H54 (cell line): ENCODE measurements around the gene CA7.
A peak's percentile ranks its signal among the peaks of the same experiment; 100 is the strongest.

Source experiments
- DNase-seq: peaks from one replicate; pipeline ENCODE4 v3.0.0; 2011; ENCODE audit warnings: low spot score, mixed read lengths; ENCODE audit not compliant: insufficient read length
- FAIRE-seq: peaks from 3 replicates; lab custom pipeline; 2011; peaks lifted over from hg19 to GRCh38; lab: Jason Lieb, UNC
- POLR2A ChIP-seq: IDR thresholded peaks from 2 replicates; pipeline ENCODE4 v1.6.1; 2011; ENCODE audit warnings: low read depth, mild to moderate bottlenecking, low read length

CA7 gene

GRCh38 chr16:66834746-66835145, 9.5 kb upstream of the CA7 start:
- TF ChIP-seq POLR2A: no peak
- FAIRE-seq (no peak), DNase-seq (no peak)

- FAIRE-seq (no peak), DNase-seq (no peak)
- no peak for TF ChIP-seq POLR2A
Measured at GRCh38 chr16:66840883-66841282, 3.3 kb upstream of the CA7 start.

- FAIRE-seq (no peak), DNase-seq (no peak)
- TF ChIP-seq POLR2A: no peak
Measured at GRCh38 chr16:66841366-66841765, 2.8 kb upstream of the CA7 start.

GRCh38 chr16:66842765-66843164, 1.4 kb upstream of the CA7 start:
- DNase-seq (peak; percentile 35), FAIRE-seq (no peak)
- TF ChIP-seq POLR2A: no peak

- FAIRE-seq (no peak), DNase-seq (no peak)
- TF ChIP-seq POLR2A: no peak
Measured at GRCh38 chr16:66843191-66843590, 1.0 kb upstream of the CA7 start.

GRCh38 chr16:66844009-66844341, 239 bp upstream of the CA7 start:
- FAIRE-seq (no peak), DNase-seq (no peak)
- no peak for TF ChIP-seq POLR2A

GRCh38 chr16:66845080-66845410, 831 bp downstream of the CA7 start:
- TF ChIP-seq POLR2A: no peak
- FAIRE-seq (no peak), DNase-seq (no peak)

GRCh38 chr16:66845791-66846221, 1.6 kb downstream of the CA7 start:
- no peak for FAIRE-seq
- TF ChIP-seq POLR2A: no peak
- peak; percentile 41 for DNase-seq

GRCh38 chr16:66846266-66846665, 2.1 kb downstream of the CA7 start:
- FAIRE-seq (no peak), DNase-seq (no peak)
- no peak for TF ChIP-seq POLR2A

GRCh38 chr16:66846831-66847230, 2.6 kb downstream of the CA7 start:
- FAIRE-seq (no peak), DNase-seq (no peak)
- TF ChIP-seq POLR2A: no peak

GRCh38 chr16:66847533-66848067, 3.4 kb downstream of the CA7 start:
- no peak for FAIRE-seq
- DNase-seq: no peak
- TF ChIP-seq POLR2A: no peak

- DNase-seq (no peak), FAIRE-seq (no peak)
- TF ChIP-seq POLR2A: no peak
Measured at GRCh38 chr16:66848172-66848571, 4.0 kb downstream of the CA7 start.

- DNase-seq (no peak), FAIRE-seq (no peak)
- no peak for TF ChIP-seq POLR2A
Measured at GRCh38 chr16:66849021-66849420, 4.8 kb downstream of the CA7 start.

- DNase-seq (no peak), FAIRE-seq (no peak)
- no peak for TF ChIP-seq POLR2A
Measured at GRCh38 chr16:66849549-66849948, 5.3 kb downstream of the CA7 start.

GRCh38 chr16:66850115-66850815, 6.1 kb downstream of the CA7 start:
- FAIRE-seq: no peak
- TF ChIP-seq POLR2A: no peak
- DNase-seq: no peak
